Subcutaneous adipose tissue (tissue), 4 donors: ENCODE data around the gene THTPA. TPM values are rescaled to one million over a fixed set of nuclear protein-coding genes. Genes with fewer than 3 reads are reported as not detected.

Experiments used
- total RNA-seq, 4 donors: library from RNA; depleted of rRNA; stranded (reverse); fragments of >200 nt; gene quantifications; one replicate each; pipeline ENCODE4 v1.1.0, GENCODE V29; 2016
- TF ChIP-seq, protein P1 (sequence below): fragments of 450-650 bp; IDR thresholded peaks from one replicate; pipeline ENCODE4 v1.5.1; 2016; ENCODE audit warnings: low read depth, mild to moderate bottlenecking, control low read depth, antibody characterized with exemption, moderate library complexity

The THTPA gene
- total RNA-seq, result 10 to 100 TPM in 3 of 4 donors, 1 to 10 TPM in 1; 6.7 to 23.2 (median 18.4) TPM

- TF ChIP-seq, protein P1, sequence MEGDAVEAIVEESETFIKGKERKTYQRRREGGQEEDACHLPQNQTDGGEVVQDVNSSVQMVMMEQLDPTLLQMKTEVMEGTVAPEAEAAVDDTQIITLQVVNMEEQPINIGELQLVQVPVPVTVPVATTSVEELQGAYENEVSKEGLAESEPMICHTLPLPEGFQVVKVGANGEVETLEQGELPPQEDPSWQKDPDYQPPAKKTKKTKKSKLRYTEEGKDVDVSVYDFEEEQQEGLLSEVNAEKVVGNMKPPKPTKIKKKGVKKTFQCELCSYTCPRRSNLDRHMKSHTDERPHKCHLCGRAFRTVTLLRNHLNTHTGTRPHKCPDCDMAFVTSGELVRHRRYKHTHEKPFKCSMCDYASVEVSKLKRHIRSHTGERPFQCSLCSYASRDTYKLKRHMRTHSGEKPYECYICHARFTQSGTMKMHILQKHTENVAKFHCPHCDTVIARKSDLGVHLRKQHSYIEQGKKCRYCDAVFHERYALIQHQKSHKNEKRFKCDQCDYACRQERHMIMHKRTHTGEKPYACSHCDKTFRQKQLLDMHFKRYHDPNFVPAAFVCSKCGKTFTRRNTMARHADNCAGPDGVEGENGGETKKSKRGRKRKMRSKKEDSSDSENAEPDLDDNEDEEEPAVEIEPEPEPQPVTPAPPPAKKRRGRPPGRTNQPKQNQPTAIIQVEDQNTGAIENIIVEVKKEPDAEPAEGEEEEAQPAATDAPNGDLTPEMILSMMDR, result no peak
Observed at GRCh38 chr14:23555882-23556699, at the start of gene THTPA. THTPA (plus strand) TSS chr14:23556271; CDS start chr14:23556758, 487 bp downstream.

DNA sequence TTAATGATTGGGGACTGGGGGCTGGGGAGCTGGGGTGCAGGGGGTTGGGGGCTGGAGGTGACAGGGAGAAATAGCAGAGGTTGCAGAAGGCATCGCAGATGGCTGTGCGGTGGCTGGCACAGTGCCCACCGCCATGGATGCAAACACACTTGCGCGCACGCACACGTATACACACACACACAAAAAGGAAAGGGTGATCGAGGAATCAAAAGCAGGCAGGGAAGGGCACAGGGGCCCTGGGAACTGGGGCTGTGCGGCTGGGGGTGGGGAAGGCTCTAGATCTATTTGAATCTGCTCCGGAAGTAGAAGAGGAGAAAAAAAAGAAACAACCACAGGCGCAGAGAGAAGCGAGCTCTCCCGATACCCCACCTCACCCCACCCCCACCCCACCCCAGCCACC, 43.9 kb upstream of the THTPA start:
- TF ChIP-seq, protein P1, result no peak

DNA sequence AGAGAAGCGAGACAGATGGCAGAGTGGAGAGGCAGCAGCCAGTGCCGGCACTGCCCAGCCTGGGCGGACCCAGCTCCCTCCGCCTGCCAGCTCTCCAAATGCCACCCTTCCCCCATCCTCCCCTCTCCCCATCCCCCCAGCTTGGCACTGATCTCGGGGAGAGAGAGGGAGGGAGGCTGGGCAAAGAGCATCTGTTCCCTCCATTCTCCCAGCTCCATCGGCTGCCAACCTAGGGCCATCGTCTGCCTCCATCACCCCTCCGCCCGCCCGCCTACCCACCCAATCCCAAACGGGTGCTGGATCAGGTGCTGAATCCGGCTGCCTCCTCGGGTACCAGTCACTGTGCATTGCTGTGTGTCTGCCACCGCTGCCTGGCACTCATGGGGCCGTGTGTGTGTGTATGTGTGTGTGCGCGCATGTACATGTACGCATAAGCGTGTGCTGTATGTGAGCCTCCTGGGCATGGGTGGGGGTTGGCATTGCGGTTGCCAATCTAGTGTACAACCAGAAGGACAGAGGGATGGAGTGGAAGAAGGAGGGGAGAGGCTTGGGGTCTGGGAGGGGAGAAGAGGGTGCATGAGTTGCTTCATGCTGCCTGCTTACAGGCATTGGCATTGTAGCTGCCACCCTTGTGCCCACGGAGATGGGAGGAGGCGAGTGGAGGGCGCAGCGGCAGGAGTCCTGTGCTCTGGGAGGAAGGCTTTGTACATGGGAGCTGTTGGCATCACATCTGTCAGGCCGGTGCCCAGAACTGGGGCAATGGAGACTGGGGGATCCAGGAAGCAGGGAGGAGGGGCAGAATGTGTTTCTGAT, 42.9 kb upstream of the THTPA start:
- TF ChIP-seq, protein P1, result no peak

GRCh38 chr14:23513818-23514643, 42.0 kb upstream of the THTPA start:
- TF ChIP-seq, protein P1, result no peak

DNA sequence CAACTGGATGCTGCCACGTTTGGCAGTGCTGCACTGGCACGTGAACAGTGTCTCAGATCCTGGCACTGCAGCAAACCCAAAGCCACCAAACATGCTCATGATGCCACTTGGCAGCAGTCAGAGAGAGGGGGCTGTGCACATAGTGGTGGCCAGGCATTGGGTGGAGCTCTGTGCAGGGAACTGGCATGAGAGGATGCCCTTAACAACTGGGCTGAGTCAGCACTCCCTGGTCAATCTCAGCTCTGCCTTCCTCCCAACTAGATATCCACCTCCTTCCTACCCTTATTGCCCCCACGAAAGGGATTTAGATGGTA, 41.5 kb upstream of the THTPA start:
- TF ChIP-seq, protein P1, result no peak

GRCh38 chr14:23517650-23518326, 38.3 kb upstream of the THTPA start:
- TF ChIP-seq, protein P1, result no peak
